Osteoblast (primary cell): ENCODE results near the gene PRKAR1B. TPM values are rescaled to one million over a fixed set of nuclear protein-coding genes. Genes with fewer than 3 reads are reported as not detected.
A peak's percentile ranks its signal among the peaks of the same experiment; 100 is the strongest.

ENCODE experiments used
- DNase-seq: peaks from one replicate; pipeline ENCODE4 v3.0.0; 2011; ENCODE audit warnings: low spot score, mixed read lengths; ENCODE audit not compliant: insufficient read length; ENCODE audit errors: missing footprints
- H2AFZ ChIP-seq: 2 replicates; pipeline ENCODE4 v1.6.0; 2011; ENCODE audit warnings: mild to moderate bottlenecking, low read length
- H3K27ac ChIP-seq: 2 replicates; pipeline ENCODE4 v1.5.1; 2011; ENCODE audit warnings: mild to moderate bottlenecking, low read depth, low read length, moderate library complexity
- H3K27me3 ChIP-seq: 2 replicates; pipeline ENCODE4 v1.6.0; 2012; ENCODE audit warnings: mild to moderate bottlenecking, control low read depth, inconsistent platforms, low read length, moderate library complexity; ENCODE audit not compliant: insufficient read depth
- H3K36me3 ChIP-seq: 2 replicates; pipeline ENCODE4 v1.5.1; 2011; ENCODE audit warnings: mild to moderate bottlenecking, low read length, control low read depth, moderate library complexity; ENCODE audit not compliant: insufficient read depth
- H3K4me1 ChIP-seq: 2 replicates; pipeline ENCODE4 v1.5.1; 2011; ENCODE audit warnings: mild to moderate bottlenecking, low read length, control low read depth, moderate library complexity; ENCODE audit not compliant: insufficient read depth
- H3K4me2 ChIP-seq: 2 replicates; pipeline ENCODE4 v1.6.0; 2011; ENCODE audit warnings: mild to moderate bottlenecking, low read length; ENCODE audit not compliant: insufficient read depth
- H3K4me3 ChIP-seq: fragments of 200-600 bp; sonication (generic); 3 replicates; pipeline ENCODE4 v1.5.1; 2012; ENCODE audit warnings: mild to moderate bottlenecking, low read length, inconsistent platforms; ENCODE audit not compliant: insufficient read depth
- H3K79me2 ChIP-seq: 2 replicates; pipeline ENCODE4 v1.6.0; 2012; ENCODE audit warnings: mild to moderate bottlenecking, low read length, control low read depth, inconsistent platforms; ENCODE audit not compliant: insufficient read depth
- H3K9me3 ChIP-seq: 2 replicates; pipeline ENCODE4 v1.5.1; 2011; ENCODE audit warnings: low read depth, low read length, control low read depth
- H4K20me1 ChIP-seq: 2 replicates; pipeline ENCODE4 v1.6.0; 2012; ENCODE audit warnings: mild to moderate bottlenecking, low read length, control low read depth; ENCODE audit not compliant: insufficient read depth
- CTCF ChIP-seq: IDR thresholded peaks from 2 replicates; pipeline ENCODE4 v1.5.1; 2011; ENCODE audit warnings: mild to moderate bottlenecking, low read depth, low read length, moderate library complexity; ENCODE audit errors: extremely low read depth
- total RNA-seq: library from RNA; depleted of rRNA; stranded (reverse); fragments of >200 nt; gene quantifications from 2 replicates; pipeline ENCODE4 v1.2.3, GENCODE V29; 2012

The PRKAR1B gene
- total RNA-seq, 1 donor: 6.5 TPM

DNA sequence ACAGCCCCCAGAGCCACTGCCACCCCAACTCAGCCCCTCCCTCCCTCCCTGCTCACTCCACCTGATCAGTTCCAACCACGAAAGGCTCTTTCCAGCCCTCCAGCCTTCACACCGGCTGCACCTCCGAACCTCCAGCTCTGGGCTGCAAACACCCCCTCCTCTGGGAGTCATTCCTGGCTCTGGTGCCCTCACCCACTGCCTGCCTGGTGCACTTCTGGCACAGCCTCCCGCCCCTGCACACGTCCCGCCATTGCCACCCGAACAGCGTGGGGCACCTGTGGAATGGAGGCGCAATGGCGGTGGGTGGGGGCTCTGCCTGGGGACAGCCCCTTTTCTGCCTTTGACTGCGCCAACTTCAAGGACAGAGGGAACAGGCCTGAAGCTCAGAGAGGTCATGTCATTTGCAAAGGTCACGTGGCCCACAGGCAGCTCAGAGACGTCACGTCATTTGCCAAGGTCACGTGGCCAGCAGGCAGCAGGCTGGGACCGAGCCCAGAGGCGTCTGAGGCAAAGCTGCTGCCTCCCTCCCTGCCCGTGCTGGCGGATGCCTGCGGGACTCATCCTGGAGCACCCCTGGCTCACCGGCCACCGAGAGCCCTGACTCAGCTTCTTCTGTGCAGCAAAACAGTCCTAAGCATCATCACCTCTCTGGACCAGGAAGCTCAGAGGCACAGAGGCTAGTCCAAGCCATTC is 76.6 kb downstream of the PRKAR1B start:
- Histone ChIP-seq H3K27me3 (no peaks in the 10 kb centered on the region), H3K4me3 (no peak overlapping the region), H3K79me2 (no peaks in the 10 kb centered on the region), H3K36me3 (no peaks in the 10 kb centered on the region), H4K20me1 (no peaks in the 10 kb centered on the region), H2AFZ (no peak overlapping the region), H3K27ac (no peak overlapping the region), H3K4me1 (no peaks in the 10 kb centered on the region), H3K9me3 (no peaks in the 10 kb centered on the region), H3K4me2 (no peak overlapping the region)
- no peak for TF ChIP-seq CTCF
- DNase-seq: peak; percentile 64

DNA sequence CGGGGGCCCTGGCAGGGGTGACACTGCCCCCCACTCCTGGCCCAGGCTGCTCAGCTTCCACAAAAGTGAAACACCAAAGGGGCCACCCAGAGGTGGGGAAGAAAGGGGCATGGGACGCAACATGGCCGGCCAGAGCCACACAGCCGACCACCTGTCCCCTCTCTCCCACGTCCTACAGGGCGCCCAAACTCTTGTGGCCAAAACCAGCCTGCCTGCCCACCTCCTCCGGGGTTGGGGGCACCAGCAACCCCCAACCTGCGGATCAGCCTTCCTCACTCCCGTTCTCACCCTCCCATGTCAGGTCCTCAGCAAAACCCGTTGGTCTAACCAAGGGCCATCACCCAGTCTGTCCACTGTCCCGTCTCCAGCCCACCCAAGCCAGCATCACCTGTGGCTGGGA is 80.1 kb downstream of the PRKAR1B start:
- peaks cover 4% of the 10 kb centered on the region for H3K9me3 ChIP-seq
- peak; percentile 36 for DNase-seq

GRCh38 chr7:646487-646886 is 80.6 kb downstream of the PRKAR1B start:
- H3K27me3 ChIP-seq: no peaks in the 10 kb centered on the region
- TF ChIP-seq CTCF: no peak
- peaks cover 4% of the 10 kb centered on the region for H3K9me3 ChIP-seq
- H3K36me3 ChIP-seq: no peaks in the 10 kb centered on the region
- H2AFZ ChIP-seq: no peak overlapping the region
- no peaks in the 10 kb centered on the region for H4K20me1 ChIP-seq
- H3K4me3 ChIP-seq: no peak overlapping the region
- no peaks in the 10 kb centered on the region for H3K79me2 ChIP-seq
- no peak for DNase-seq
- no peak overlapping the region for H3K4me2 ChIP-seq
- H3K4me1 ChIP-seq: no peaks in the 10 kb centered on the region
- no peak overlapping the region for H3K27ac ChIP-seq

More for the DNA sequence above, 80.1 kb downstream of the PRKAR1B start:
- H4K20me1 ChIP-seq: no peaks in the 10 kb centered on the region
- H3K4me2 ChIP-seq: no peak overlapping the region
- no peaks in the 10 kb centered on the region for H3K79me2 ChIP-seq
- H3K27me3 ChIP-seq: no peaks in the 10 kb centered on the region
- H3K4me3 ChIP-seq: no peak overlapping the region
- no peak overlapping the region for H3K27ac ChIP-seq
- no peaks in the 10 kb centered on the region for H3K36me3 ChIP-seq
- no peak for TF ChIP-seq CTCF
- H2AFZ ChIP-seq: no peak overlapping the region
- H3K4me1 ChIP-seq: no peaks in the 10 kb centered on the region

DNA sequence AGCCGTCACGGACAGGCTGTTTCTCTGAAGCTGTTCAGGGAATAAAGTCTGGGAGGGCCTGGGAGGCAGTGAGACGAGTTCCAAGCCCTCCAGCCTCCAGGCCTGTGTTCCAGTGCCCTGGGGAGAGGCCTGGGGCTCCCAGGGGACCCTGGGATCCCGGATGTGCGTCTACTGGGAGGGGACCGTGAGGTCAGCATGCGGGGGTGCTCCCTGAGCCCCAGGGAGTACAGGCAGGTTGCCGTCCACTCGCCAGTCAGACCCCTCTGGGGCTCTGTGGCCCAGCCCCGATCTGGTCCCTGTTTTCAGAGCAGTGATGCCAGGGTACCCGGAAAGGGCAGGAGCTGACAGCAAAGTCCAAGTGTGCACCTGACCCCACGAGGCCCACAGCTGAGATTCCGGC is 81.5 kb downstream of the PRKAR1B start:
- no peak for TF ChIP-seq CTCF
- Histone ChIP-seq H3K27me3 (no peaks in the 10 kb centered on the region), H3K27ac (no peak overlapping the region), H2AFZ (no peak overlapping the region), H3K79me2 (no peaks in the 10 kb centered on the region), H3K36me3 (no peaks in the 10 kb centered on the region), H3K4me3 (no peak overlapping the region), H3K4me2 (no peak overlapping the region), H4K20me1 (no peaks in the 10 kb centered on the region), H3K9me3 (peaks cover 4% of the 10 kb centered on the region), H3K4me1 (no peaks in the 10 kb centered on the region)
- DNase-seq: peak; percentile 80
